Fibroblast of peridontal ligament (primary cell): ENCODE results near the gene MTCP1.
A peak's percentile ranks its signal among the peaks of the same experiment; 100 is the strongest.

ENCODE experiments used
- DNase-seq: peaks from one replicate; pipeline ENCODE4 v3.0.0-alpha.2; 2010; ENCODE audit errors: extremely low read depth

MTCP1 gene

GRCh38 chrX:155053656-155054055 is 17.3 kb downstream of the MTCP1 start:
- no peak for DNase-seq

GRCh38 chrX:155052738-155053498 is 18.0 kb downstream of the MTCP1 start:
- no peak for DNase-seq

DNA sequence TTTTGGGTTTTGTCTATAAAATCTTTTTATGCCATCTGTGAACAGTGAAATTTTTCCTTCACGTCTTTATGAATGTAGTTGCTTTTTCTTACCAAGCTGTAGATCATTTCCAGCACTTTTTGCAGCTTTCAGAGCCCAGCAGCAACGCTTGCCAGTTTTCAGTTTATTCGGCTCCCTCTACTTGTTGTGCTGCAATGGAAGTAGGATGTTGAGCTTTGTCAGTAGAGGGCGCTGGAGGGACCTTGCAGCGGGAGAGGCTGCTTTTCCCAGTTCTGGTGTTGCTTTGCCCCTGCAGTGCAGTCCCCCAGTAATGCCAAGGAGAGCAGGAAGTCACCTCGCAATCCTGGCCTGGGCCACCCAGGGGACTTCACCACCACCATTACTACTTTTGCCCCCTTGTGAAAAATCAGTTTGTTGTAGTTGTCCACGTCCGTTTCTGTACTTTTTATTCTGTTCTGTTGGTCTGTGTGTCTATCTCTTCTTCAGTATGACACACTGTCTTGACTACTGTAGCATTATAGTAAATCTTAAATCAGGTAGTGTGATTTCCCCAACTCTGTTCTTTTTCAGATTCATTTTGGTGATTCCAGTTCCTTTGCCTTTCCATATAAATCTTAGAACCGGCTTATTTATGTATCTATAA is 21.8 kb downstream of the MTCP1 start:
- DNase-seq: peak; percentile 60

DNA sequence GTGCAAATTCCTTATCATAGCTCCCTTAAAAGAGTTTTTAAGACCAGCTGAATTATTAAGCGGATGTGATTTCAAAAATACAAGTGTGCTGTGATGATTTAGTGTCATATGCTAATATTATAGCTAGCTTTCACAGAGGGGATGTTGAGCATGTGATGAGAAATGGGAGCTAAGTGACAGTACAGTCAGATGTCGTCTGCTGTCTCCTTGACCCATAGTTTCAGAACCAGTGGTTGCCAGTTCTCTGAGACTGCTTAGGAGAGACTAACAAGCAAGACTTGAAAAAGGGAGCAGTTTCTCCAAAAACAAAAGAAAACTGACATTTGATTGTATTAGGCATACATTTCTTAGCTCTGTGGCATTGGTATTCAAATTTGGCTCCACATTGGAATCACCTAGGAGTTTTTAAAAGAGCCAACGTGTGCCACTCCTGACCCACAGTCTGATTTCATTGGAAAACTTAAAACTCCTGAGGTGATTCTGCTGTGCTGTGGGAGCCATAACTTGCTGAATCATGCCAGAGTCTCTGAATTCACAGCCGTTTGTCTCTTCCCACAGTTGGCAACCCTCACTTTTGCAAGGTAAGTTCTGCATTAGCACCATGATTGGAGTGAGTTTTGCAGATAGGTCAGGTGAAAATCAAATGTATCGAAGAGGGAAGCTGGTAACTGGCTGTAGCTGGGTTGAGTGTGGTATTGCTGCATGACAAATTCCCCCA is 24.0 kb downstream of the MTCP1 start:
- DNase-seq: no peak

DNA sequence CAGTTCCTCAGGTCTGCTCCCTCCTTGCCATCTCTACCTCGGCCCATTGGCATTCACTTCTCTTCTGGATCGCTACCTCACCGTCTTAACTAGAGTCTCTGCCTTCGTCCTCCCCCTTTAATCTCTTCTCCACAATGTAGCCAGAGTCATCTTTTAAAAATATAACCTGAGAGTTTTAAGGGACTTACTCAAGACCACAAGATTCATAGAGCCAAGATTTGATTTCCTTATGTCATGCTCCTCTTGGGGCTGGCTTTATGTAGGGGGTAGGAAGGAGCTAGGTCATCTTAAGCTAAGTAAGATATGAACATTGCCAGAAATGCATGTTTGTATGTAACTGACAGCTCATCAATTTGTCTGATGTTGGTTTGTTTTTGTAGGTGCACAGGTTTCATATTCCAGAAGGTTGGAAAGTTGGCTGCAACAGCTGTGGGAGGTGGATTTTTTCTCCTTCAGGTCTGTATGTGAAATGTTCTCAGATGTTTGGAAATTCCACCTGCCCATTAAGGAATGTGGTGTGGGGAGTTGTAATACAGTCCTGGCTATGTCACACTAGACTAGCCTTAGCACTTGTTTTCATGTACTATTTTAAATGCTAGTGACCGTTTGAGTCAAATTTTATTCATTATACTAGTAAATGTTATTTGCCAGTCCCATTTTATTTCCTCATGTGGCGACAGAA is 24.7 kb downstream of the MTCP1 start:
- no peak for DNase-seq

DNA sequence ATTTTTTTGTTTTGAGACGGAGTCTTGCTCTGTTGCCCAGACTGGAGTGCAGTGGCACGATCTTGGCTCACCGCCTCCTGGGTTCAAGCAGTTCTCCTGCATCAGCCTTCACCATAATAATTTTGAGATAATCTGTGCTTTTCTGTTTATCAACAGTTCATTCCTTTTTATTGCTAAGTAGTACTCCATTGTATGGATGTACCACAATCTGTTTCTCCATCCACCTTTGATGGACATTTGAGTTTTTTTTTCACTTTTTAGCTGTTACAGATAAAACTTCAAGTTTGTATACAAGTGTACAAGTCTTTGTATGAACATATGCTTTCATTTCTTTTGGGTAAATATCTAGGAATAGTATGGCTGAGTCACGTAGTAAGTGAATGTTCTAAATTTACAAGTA is 35.2 kb downstream of the MTCP1 start:
- no peak for DNase-seq

GRCh38 chrX:155031657-155032056 is 39.3 kb downstream of the MTCP1 start:
- DNase-seq: peak; percentile 18

- DNase-seq: peak; percentile 47
Measured at GRCh38 chrX:155028877-155029291, 42.1 kb downstream of the MTCP1 start.

DNA sequence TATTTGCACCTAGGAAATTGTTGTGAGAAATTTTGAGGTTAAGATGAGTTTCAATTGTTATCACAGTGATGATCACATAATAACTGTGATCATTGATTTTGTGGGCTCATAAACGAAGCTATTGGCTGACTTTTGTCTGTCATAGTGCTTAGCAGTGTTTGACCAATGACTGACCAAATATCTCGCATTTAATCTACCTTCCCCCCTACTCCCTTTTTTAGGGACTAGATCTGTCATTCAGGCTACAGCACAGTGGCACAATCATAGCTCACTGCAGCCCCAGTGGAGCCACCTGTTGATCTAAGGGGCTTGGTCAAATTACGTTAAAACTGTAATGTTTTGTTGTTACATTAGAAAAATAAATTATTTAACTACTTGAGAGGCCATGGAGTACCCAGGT is 42.8 kb downstream of the MTCP1 start:
- no peak for DNase-seq

DNA sequence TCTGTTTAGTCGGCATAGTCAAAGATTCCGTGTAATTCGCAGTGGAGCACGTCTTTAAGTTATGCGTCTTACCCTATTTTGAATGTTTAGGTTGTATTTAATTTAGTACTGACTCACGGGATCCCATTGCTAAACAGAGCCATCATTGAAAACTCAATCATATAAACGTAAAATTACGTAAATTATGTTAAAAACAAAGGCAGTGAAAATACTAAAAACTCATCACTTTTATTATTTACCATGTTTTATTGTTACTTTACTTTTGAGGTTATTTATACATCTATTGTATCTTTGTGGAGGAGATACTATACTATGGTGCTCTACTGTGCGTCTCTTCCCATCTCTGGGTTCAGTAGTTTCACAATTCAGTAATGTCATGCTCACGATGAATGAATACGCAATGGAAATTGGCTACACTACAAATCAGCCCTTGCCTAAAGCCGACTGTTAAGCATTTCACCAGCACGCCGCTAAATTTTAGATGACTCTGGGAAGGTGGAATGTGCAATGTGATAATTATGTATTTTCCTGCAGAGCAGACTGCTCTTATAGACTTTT is 43.3 kb downstream of the MTCP1 start:
- DNase-seq: peak; percentile 88

DNA sequence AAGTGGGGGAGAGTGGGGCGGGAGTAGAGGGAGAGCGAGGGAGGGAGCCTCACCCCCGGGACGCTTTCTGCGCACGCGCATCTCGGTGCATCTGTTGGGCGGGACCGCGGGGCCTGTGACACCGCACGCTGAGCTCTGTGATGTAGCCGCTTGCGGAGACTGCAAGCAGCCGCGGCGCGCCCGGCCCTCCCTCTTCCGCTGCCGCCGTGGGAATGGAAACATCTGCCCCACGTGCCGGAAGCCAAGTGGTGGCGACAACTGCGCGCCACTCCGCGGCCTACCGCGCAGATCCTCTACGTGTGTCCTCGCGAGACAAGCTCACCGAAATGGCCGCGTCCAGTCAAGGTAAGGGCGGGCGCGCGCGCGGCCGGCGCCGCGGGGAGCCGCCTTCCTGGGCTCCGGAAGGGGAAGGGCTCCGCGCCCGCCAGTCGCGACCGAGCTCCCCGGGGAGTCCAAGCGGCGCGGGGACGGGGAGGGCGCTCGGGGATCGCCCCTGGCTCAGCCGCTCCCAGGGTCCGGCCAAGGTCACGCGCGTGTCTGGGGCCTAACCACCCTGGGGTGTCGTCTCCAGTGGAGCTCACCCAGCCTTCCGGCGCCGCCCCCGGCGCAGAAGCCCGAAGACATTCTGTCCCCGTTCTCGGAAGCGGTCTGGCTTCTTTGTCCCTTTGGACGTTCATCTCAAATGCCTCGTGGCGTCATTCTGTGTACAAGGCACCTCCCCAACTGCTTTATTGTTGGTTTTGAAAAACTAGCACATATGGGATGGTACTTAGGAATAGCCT is 44.0 kb downstream of the MTCP1 start, which contains the start of gene FUNDC2:
TSS of gene FUNDC2 (plus strand) at position 118 of the 782 bp plus-strand sequence. CDS start at position 213, 95 bp downstream.
- peak; percentile 86 for DNase-seq

DNA sequence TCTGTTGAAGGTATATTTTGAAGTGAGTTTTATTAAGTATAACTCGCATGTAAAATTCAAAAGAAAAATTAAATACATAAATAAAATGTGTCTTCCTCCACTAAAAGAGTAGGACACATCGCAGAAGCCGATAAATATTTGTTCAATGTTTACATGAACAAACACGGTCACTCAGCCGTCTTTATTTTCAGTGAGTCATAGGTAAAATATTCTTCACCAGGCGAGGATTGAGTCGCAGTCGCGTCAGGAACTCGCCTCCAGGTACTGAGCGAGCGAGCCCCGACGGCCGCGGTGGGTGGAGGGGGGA is 44.6 kb downstream of the MTCP1 start:
- DNase-seq: no peak

DNA sequence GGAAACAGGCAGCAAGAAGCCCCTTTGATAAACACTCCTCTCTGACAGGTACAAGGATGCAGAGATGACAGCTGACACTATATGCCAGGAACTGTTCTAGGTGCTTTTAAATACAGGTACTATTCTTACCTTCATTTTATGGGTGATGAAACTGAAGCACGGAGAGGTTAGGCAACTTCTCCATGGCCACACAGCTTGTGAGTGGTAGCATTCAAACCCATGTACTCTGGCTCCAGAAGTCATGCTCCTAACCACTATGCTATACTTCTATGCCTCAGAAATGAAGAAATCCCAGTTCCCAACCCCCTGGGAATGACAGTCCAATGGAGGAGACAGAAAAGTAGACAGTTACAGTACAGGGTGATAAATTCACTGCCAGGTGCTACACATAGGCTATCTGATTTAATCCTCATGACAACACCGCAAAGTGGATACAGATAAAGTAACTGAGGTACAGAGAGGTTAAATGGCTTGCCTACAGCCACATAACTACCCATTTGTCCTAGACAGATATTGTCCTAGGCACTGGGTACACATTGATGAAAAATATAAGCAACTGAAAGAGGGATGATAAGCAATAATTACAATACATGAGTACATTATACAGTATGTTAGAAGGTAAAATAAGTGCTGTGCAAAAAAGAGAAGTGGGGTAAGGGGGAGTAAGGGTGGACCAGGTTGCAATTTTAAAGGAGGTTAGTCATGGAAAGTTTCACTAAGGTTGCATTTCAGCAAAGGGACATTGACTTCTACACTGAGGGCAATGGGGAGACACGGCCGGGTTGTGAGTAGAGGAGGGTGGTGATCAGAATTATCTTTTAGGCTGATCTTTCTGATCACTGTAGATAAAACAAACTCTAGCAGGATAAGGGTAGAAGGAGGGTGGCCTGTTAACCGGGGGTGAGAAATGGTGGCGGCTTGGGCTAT is 46.8 kb downstream of the MTCP1 start:
- DNase-seq: no peak

DNA sequence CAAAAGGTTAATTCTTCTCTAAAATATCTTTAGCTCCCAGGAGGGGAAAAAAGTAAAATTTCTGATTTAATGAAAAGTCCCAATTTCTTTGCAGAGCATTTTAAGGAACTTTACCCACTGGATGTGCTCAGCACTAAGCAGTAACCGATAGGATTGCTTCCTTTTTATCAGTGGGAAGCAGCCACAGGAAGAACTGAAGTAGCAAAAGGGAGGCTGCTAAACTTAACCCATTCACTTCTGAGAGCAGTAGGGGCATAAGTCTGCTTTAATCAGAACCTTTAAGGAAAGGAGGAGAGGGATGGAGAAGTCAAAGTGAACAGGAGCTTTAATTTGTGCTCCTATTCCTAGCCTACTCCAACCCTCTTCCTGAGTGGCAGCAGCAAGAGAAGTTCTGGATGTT is 48.4 kb downstream of the MTCP1 start, which contains the start of gene F8:
TSS of gene F8 (minus strand) at position 139 of the 400 bp plus-strand sequence. CDS start 171 bp downstream, outside the sequence.
- DNase-seq: no peak

GRCh38 chrX:155020591-155020990 is 50.3 kb downstream of the MTCP1 start:
- DNase-seq: no peak
